Muscle layer of duodenum (tissue), 2 donors: ENCODE data around the gene CHRNA4.

Experiments used
- H3K27ac ChIP-seq: one replicate; pipeline ENCODE4 v1.7.0; 2013; ENCODE audit warnings: mild to moderate bottlenecking, low read length
- H3K27me3 ChIP-seq: one replicate; pipeline ENCODE4 v1.7.0; 2013; ENCODE audit warnings: low read depth, mild to moderate bottlenecking, control low read depth, low read length
- H3K36me3 ChIP-seq, 2 donors: one replicate each; pipeline ENCODE4 v1.7.0; 2013; ENCODE audit warnings: low read length in 2 of 2, control low read depth in 1 of 2, mild to moderate bottlenecking in 1 of 2; ENCODE audit not compliant: insufficient read depth in 2 of 2, control insufficient read depth in 1 of 2
- H3K4me1 ChIP-seq, 2 donors: one replicate each; pipeline ENCODE4 v1.7.0; 2013; ENCODE audit warnings: low read length in 2 of 2, mild to moderate bottlenecking in 2 of 2, control low read depth in 1 of 2, moderate library complexity in 1 of 2; ENCODE audit not compliant: insufficient read depth in 2 of 2, control insufficient read depth in 1 of 2
- H3K4me3 ChIP-seq, 2 donors: one replicate each; pipeline ENCODE4 v1.7.0; 2013; ENCODE audit warnings: low read length in 2 of 2, low read depth in 1 of 2, mild to moderate bottlenecking in 1 of 2
- H3K9me3 ChIP-seq, 2 donors: one replicate each; pipeline ENCODE4 v1.7.0; 2013; ENCODE audit warnings: low read length in 2 of 2, control low read depth in 1 of 2, mild to moderate bottlenecking in 1 of 2; ENCODE audit not compliant: control insufficient read depth in 1 of 2
- donor health status: healthy.

The CHRNA4 gene

DNA sequence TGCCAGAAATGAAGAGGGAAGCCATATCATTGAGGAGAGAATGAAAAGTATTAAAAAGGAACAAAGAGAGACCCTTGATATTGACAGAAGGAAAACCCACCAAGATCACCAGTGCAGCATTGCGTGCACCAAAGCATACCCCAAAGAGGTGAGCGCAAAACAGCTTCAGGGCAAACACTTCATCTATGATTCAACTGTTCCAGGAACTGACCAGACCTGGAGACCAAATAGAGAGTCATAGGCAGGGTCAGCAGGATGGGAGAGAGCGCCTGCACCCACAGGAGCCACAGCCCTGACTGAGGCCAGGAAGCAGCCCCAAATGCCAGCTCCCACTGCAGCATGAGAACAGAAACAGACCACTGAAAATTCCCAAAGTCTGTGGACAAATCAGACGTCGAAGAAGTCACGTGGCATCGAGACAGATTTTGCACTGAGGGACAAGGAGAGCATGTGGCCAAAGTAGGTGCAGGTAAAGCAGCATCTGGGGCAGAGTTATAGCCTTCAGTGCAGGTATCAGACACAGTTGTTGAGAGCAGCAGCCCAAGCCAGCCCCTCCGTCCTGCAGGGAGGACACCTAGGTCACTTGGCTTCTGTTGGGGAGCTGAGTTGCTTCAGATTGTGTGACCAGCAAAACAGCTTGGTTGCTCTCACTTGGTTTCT lies 29.3 kb downstream of the CHRNA4 start:
- no peaks in the 10 kb centered on the region for H3K4me1 ChIP-seq
- H3K9me3 ChIP-seq: peaks cover 0 to 7% of the 10 kb centered on the region in 2 donors
- H3K4me3 ChIP-seq: no peak overlapping the region
- H3K27me3 ChIP-seq: no peaks in the 10 kb centered on the region
- no peaks in the 10 kb centered on the region for H3K36me3 ChIP-seq
- H3K27ac ChIP-seq: no peak overlapping the region

DNA sequence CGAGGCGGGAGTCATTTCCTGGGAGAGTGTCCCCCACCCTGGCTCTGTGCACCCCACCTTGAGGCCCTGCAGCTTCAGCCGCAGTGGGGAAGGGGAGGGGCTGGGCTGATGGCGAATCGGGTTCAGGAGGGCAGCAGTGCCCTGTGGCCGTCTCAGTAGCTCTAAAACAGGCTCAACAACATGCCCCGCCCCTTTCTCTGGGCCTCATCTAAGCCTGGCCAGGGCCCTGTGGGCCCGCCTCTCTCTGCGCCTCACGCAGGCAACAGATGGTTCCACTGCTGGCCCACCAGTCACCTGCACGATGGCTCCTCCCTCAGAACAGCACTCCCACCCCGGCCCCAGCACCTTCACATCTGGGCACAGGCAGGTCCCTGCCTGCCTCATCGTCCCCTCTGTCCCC lies 30.2 kb downstream of the CHRNA4 start:
- no peak overlapping the region for H3K27ac ChIP-seq
- no peaks in the 10 kb centered on the region for H3K4me1 ChIP-seq
- H3K4me3 ChIP-seq: no peak overlapping the region
- peaks cover 0 to 7% of the 10 kb centered on the region in 2 donors for H3K9me3 ChIP-seq
- H3K27me3 ChIP-seq: no peaks in the 10 kb centered on the region
- no peaks in the 10 kb centered on the region for H3K36me3 ChIP-seq

DNA sequence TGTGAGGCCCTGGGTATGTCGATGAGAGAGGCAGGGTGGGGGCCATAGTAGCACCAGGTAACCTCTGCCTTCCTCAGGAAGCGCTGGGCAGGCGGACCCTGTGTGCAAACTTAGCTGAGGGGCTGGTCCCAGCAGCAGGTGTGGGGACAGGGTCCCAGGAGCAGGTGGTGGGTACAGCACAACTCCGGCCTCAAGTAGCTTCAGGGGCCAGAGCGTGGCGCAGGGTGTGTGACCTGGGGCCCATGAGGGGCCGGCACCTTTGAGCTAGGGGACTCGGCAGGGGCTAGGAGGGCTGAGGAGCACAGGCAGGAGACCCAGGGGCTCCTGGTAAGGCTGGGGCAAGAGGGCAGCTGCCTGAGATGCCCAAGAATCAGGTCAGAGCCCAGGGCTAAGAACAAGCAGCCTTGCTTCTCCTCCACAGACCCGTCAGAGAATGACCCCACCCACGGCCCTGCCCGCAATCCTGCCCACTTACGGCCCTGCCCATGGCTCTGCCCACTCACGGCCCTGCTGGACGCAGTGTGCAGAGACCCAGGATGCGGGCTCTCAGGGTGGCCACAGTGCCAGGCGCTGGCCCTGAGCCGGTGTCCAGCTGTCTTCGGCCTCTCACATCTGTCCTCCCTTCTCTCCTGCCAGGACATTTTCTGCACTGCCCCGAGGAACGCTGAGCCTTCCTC lies 30.9 kb downstream of the CHRNA4 start:
- peaks cover 0 to 7% of the 10 kb centered on the region in 2 donors for H3K9me3 ChIP-seq
- H3K4me3 ChIP-seq: no peak overlapping the region
- H3K27me3 ChIP-seq: no peaks in the 10 kb centered on the region
- no peaks in the 10 kb centered on the region for H3K4me1 ChIP-seq
- H3K27ac ChIP-seq: no peak overlapping the region
- no peaks in the 10 kb centered on the region for H3K36me3 ChIP-seq

DNA sequence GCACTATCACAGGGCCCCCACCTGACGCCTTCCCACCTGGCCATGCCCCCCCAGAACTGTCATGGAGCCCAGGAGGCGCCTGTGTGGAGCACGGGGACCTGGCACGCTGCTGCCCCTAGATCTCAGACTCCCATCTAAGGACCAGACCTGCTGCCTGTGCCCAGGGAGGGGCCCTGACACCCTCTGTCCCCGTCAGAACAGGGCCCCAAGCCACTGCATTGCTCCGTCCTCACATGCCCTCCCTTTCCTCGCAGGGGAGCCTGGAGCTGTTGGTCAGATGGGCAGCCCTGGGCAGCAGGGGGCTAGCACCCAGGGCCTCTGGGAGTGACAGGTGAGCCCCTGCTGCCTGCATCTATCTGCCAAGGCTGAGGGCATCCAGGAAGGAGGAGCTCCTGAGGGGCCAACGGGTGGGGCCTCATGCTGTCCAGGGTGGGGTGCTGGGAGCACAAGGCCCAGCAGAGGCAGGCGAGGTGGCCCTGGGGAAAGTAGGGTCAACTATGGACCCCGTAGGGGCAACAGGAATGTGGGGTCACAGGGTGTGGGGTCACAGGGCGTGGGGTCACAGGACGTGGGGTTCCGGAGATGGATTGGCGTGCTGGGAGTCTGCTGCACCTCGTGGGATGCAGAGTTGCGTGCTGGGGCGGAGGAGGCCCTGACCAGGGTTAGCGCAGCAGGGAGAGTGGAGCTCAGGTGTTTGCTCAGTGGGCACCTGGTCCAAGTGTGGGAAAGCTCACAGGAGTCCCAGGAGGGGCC lies 31.6 kb downstream of the CHRNA4 start:
- H3K27ac ChIP-seq: no peak overlapping the region
- no peaks in the 10 kb centered on the region for H3K4me1 ChIP-seq
- no peaks in the 10 kb centered on the region for H3K27me3 ChIP-seq
- H3K4me3 ChIP-seq: no peak overlapping the region
- peaks cover 0 to 7% of the 10 kb centered on the region in 2 donors for H3K9me3 ChIP-seq
- no peaks in the 10 kb centered on the region for H3K36me3 ChIP-seq

DNA sequence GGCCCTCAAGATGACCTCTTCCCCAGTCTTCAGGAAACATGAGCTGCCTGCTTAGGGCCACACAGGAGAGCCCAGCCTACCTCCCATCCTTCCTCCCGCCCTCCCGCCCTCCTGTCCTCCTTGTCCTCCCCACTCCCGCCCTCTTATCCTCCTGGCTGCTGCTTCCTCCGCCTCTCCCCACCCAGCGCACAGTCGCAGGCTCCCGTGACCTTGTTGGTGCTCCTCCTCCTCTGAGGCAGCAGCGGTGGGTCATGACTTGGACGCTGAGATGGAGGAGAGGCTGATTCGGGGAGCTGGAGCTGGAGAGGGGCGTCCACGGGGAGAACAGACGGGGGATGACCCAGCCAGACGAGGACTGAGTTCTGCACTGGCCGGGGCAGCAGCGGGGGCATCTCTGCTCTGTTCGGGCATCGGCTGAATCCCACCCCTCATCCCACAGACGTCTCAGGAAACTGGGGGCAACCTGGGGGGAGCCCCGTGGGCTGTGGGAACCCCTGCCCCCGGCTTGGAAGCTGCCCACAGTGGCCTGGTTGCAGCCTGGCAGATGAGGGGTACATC lies 32.4 kb downstream of the CHRNA4 start:
- Histone ChIP-seq H3K27ac (no peak overlapping the region), H3K36me3 (no peaks in the 10 kb centered on the region), H3K27me3 (no peaks in the 10 kb centered on the region), H3K4me1 (no peaks in the 10 kb centered on the region), H3K9me3 (peaks cover 0 to 7% of the 10 kb centered on the region in 2 donors), H3K4me3 (no peak overlapping the region)

DNA sequence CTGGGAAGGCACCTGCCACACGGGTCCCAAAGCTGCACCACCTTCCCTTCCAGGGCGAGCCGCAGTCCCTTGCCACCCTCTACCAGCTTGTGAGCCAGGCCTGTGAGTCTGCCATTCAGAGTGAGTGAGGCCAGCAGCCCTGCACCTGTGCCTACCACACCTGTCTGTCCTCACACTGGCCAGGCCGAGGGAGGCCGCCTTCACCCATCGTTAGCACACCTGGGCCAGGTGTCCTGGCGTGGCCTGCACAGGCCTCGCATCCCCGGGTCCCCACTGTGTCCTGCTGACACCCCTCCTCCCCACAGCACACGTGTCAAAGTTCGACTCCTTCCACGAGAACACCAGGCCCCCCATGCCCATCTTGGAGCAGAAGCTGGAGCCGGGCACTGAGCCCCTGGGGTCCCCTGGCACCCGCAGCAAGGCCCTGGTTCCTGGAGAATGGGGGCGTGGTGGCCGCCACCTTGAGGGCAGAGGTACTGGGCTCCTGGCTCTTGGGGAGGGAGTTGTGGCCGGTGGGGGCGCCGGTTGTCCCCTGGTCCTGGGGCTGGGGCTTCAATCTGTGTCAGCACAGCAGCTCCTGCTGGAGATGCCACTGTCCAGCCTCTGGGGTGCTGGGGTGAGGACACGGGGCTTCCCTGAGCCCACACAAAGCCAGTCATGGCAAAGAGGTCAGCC lies 33.0 kb downstream of the CHRNA4 start:
- H3K4me3 ChIP-seq: no peak overlapping the region
- H3K4me1 ChIP-seq: no peaks in the 10 kb centered on the region
- H3K27me3 ChIP-seq: no peaks in the 10 kb centered on the region
- no peak overlapping the region for H3K27ac ChIP-seq
- H3K36me3 ChIP-seq: no peaks in the 10 kb centered on the region
- H3K9me3 ChIP-seq: peaks cover 0 to 7% of the 10 kb centered on the region in 2 donors

DNA sequence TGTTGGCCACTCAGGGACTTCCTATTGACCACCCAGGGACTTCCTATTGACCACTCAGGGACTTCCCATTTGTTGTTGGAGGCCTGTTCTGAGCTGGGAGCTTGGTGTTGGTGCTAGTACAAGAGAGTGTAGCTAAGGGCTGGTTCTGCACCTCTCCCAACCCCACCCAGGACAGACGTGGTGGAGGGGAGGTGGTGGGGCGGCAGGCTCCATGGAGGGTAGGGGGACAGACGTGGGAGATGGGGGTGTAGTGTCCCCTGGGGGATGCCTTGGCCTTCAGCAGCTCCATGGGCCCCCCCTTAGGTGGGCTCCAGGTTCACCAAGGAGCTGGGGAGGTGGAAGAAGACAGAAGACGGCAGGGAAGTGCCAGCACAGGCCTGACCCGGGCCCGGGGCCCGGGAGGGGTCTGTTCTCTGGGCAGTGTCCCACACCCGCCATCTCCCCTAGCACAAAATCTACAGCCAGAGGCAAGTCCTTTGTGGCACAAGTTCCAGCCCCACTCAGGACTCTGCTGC lies 33.9 kb downstream of the CHRNA4 start:
- no peak overlapping the region for H3K27ac ChIP-seq
- no peaks in the 10 kb centered on the region for H3K36me3 ChIP-seq
- peaks cover 0 to 7% of the 10 kb centered on the region in 2 donors for H3K9me3 ChIP-seq
- no peaks in the 10 kb centered on the region for H3K4me1 ChIP-seq
- H3K27me3 ChIP-seq: no peaks in the 10 kb centered on the region
- no peak overlapping the region for H3K4me3 ChIP-seq

DNA sequence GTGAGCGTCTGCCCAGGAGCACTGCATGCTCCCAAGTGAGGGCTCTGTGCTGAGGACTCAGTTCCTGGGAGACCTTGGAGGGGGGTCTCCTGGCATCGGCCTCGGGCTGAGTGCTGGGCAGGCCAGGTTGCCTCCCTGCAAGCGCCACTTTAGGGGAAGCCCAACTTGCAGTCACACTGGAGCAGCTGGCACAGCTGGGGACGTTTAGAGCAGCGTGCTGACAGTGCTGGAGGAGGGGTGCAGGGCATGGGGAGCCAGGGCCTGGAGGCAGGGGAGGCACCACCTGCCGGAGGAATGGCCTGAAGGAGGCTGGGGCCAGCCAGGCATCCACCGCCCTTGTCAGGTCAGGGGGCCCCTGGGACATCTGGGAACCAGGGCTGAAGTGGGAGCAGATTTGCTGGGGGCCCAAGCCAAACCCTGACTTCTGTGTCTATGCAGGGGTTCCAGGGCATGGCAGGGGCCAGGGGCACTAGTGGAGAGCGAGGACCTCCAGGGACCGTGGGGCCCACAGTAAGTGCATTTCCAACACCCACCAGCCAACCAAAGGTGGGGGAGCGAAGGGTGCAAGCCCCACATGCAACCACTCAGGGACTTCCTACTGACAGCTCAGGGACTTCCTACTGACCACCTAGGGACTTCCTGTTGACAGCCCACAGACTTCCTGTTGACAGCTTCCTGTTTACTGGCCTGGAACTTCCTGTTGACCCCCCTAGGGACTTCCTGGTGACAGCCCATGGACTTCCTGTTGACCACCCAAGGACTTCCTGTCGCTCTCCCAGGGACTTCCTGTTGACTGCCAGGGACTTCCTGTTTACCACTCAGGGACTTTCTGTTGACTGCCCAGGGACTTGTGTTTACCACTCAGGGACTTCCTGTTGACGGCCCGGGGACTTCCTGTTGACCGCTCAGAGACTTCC lies 34.6 kb downstream of the CHRNA4 start:
- Histone ChIP-seq H3K36me3 (no peaks in the 10 kb centered on the region), H3K4me1 (no peaks in the 10 kb centered on the region), H3K27me3 (no peaks in the 10 kb centered on the region), H3K4me3 (no peak overlapping the region), H3K27ac (no peak overlapping the region), H3K9me3 (peaks cover 0 to under 1% of the 10 kb centered on the region in 2 donors)

DNA sequence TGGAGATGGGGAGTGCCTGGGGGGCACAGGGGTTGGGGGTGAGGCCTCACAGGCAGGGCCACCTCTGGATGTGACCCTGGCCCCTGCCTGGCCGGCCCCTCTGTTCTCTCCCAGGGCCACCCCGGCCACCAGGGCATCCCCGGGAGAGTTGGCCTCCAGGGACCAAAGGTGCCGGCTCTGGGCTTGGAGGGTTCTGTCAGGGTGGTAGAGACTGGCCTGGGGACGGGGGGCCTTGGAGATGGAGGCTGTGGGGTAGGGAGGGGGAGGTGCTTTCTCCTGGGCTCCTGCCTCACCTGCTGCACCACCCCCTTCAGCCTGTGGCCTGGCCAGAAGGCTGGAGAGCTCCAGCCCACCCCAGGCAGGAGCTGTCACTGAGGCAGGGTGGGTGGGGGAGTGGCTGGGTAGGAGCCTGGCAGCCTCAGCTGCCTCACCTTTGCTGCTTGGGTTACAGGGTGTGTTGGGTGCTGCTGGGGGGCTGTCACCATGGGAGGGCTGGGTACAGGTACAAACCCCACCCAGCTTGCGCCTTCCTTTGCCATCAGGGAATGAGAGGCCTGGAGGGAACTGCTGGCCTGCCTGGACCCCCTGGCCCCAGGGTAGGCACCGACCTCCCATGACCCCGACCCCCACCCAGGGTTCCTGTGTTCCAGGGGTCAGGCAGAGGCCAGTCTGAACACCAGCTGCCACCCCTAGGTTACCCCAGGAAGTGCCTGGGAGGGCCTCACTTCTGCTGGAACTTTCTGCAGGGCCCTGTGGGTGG lies 35.4 kb downstream of the CHRNA4 start:
- peaks cover 0 to 2% of the 10 kb centered on the region in 2 donors for H3K4me1 ChIP-seq
- H3K4me3 ChIP-seq: no peak overlapping the region
- H3K36me3 ChIP-seq: no peaks in the 10 kb centered on the region
- H3K27me3 ChIP-seq: no peaks in the 10 kb centered on the region
- H3K9me3 ChIP-seq: no peaks in the 10 kb centered on the region
- no peak overlapping the region for H3K27ac ChIP-seq
